ENCODE measurements around the gene PNPLA7. TPM values are rescaled to one million over a fixed set of nuclear protein-coding genes. Genes with fewer than 3 reads are reported as not detected.
"Not testable (repeated sequence)": the region's sequence is repeated elsewhere in the genome, so short reads cannot be mapped to it uniquely, and the experiment has no call there.

PNPLA7 gene
- total and polyA plus RNA-seq, 2 of the 4 experiments (the other 2 are of a cell fraction) = under 0.01 to 0.89 TPM

GRCh38 chr9:137410236-137410890, 139.8 kb downstream of the PNPLA7 start:
- H3K56ac ChIP-seq (ENCODE audit: extremely low read depth, insufficient read depth, low read length); POLR2A ChIA-PET (ENCODE audit: unreplicated experiment); H3K4me3 ChIP-seq (ENCODE audit: insufficient read depth, low read depth, low read length); H3K27me3 ChIP-seq (ENCODE audit: control insufficient read depth, insufficient read depth, low read length); H3K23ac ChIP-seq (ENCODE audit: low read depth, low read length); dilution Hi-C loops (cut with HindIII; ENCODE audit: low sequenced_read_pairs, unreplicated experiment); H3K36me3 ChIP-seq (ENCODE audit: control insufficient read depth, insufficient read depth, low read length); H3K9me3 ChIP-seq (ENCODE audit: control insufficient read depth, insufficient read depth, low read length); H3K9ac ChIP-seq (ENCODE audit: low read depth, low read length); H3K4me2 ChIP-seq (ENCODE audit: low read depth, low read length); H2BK120ac ChIP-seq (ENCODE audit: low read depth, low read length); H3K4ac ChIP-seq (ENCODE audit: low read depth, low read length); H3K18ac ChIP-seq (ENCODE audit: low read depth, low read length); in situ Hi-C loops (cut with MboI; ENCODE audit: low sequenced_read_pairs); H3K9me1 ChIP-seq (ENCODE audit: insufficient read depth, low read length); H3K14ac ChIP-seq (replicated peaks; ENCODE audit: low read depth, low read length); DNase-seq; H4K5ac ChIP-seq (ENCODE audit: low read depth, low read length); BruUV-seq (replicated peaks); H2AK9ac ChIP-seq (replicated peaks; ENCODE audit: low read depth, low read length, poor library complexity); H4K20me1 ChIP-seq (ENCODE audit: insufficient read depth, low read length); H2AFZ ChIP-seq (replicated peaks; ENCODE audit: low read length, poor library complexity); ATAC-seq (ENCODE audit: low read depth); CTCF ChIA-PET; H4K8ac ChIP-seq (ENCODE audit: low read depth in 2 of 2, low read length in 2 of 2); intact Hi-C loops (cut with micrococcal nuclease); H2BK15ac ChIP-seq (ENCODE audit: low read depth, low read length); H3K27ac ChIP-seq (ENCODE audit: insufficient read depth, low read length): not testable (repeated sequence)
- H3K4me1 ChIP-seq (ENCODE audit: control insufficient read depth, insufficient read depth, low read length) = peaks cover 29% of the 10 kb centered on the region
- peak overlapping the region; percentile 29 for H2BK5ac ChIP-seq (ENCODE audit: low read depth, low read length, poor library complexity, severe bottlenecking)
- H3K79me1 ChIP-seq (ENCODE audit: low read depth in 1 of 2, low read length in 2 of 2) = peaks cover 11 to 35% of the 10 kb centered on the region in 2 experiments
- H2AK5ac ChIP-seq (ENCODE audit: low read depth, low read length) = peak overlapping the region; percentile 68; the same call in 1 of the 2 replicates
- WGBS, 2 experiments (ENCODE audit: extremely low coverage in 2 of 2, insufficient read length in 1 of 2) = 78% methylated on average over 6 of the region's 18 CpGs; no CpG with 5 or more reads in 1 of the 2 experiments
- peak overlapping the region; percentile 41; the same call in 1 of the 2 replicates for H4K91ac ChIP-seq (ENCODE audit: insufficient read depth, low read depth, low read length)
- H2BK20ac ChIP-seq (ENCODE audit: low read depth, low read length) = 0 out of 2 replicates have a peak overlapping the region, but pooled peaks have one; percentile 60

Small RNAs within 50 kb of the gene (microRNA-seq; reads per million reads assigned to microRNA genes)
- 6.2 reads per million, percentile 12 among the genes with 10 or more reads in this experiment for gene MIR7114 (ENCODE audit: unreplicated experiment)

Other genes with a start within 250 kb of the PNPLA7 start
- not detected in 2 replicates for gene NRARP, start 248.1 kb downstream of the PNPLA7 start, total RNA-seq (2012; rRNA removed)
- gene NRARP, start 248.1 kb downstream of the PNPLA7 start, polyA plus RNA-seq (2012; rRNA removed) = 0.15 and 0.39 TPM in 2 replicates
- 1.1 and 1.7 TPM in 2 replicates for gene EXD3, start 127.2 kb downstream of the PNPLA7 start, total RNA-seq (2012; rRNA removed)
- 7.4 and 10.2 TPM in 2 replicates for gene EXD3, start 127.2 kb downstream of the PNPLA7 start, polyA plus RNA-seq (2012; rRNA removed)
- gene NOXA1, start 127.0 kb downstream of the PNPLA7 start, total RNA-seq (2012; rRNA removed) = not detected in 2 replicates
- gene NOXA1, start 127.0 kb downstream of the PNPLA7 start, polyA plus RNA-seq (2012; rRNA removed) = 0.16 and 0.17 TPM in 2 replicates
- gene ENTPD8, start 109.0 kb downstream of the PNPLA7 start, total RNA-seq (2012; rRNA removed) = not detected in 2 replicates
- 0.07 TPM in 2 replicates for gene ENTPD8, start 109.0 kb downstream of the PNPLA7 start, polyA plus RNA-seq (2012; rRNA removed)
- 7.7 and 10.0 TPM in 2 replicates for gene NSMF, start 91.1 kb downstream of the PNPLA7 start, total RNA-seq (2012; rRNA removed)
- 40.9 and 45.9 TPM in 2 replicates for gene NSMF, start 91.1 kb downstream of the PNPLA7 start, polyA plus RNA-seq (2012; rRNA removed)
- gene MRPL41, start 1.5 kb upstream of the PNPLA7 start, total RNA-seq (2012; rRNA removed) = 15.6 and 23.6 TPM in 2 replicates
- 38.9 and 58.9 TPM in 2 replicates for gene MRPL41, start 1.5 kb upstream of the PNPLA7 start, polyA plus RNA-seq (2012; rRNA removed)
- 12.2 and 12.5 TPM in 2 replicates for gene DPH7, start 28.5 kb upstream of the PNPLA7 start, total RNA-seq (2012; rRNA removed)
- 33.0 and 33.7 TPM in 2 replicates for gene DPH7, start 28.5 kb upstream of the PNPLA7 start, polyA plus RNA-seq (2012; rRNA removed)
- gene ZMYND19, start 40.1 kb upstream of the PNPLA7 start, total RNA-seq (2012; rRNA removed) = 14.3 and 16.4 TPM in 2 replicates
- gene ZMYND19, start 40.1 kb upstream of the PNPLA7 start, polyA plus RNA-seq (2012; rRNA removed) = 21.4 and 23.1 TPM in 2 replicates
- gene ARRDC1, start 55.3 kb upstream of the PNPLA7 start, total RNA-seq (2012; rRNA removed) = 7.7 and 7.8 TPM in 2 replicates
- gene ARRDC1, start 55.3 kb upstream of the PNPLA7 start, polyA plus RNA-seq (2012; rRNA removed) = 37.8 and 41.4 TPM in 2 replicates
- gene EHMT1, start 68.6 kb upstream of the PNPLA7 start, total RNA-seq (2012; rRNA removed) = 32.8 and 36.1 TPM in 2 replicates
- gene EHMT1, start 68.6 kb upstream of the PNPLA7 start, polyA plus RNA-seq (2012; rRNA removed) = 35.1 and 39.0 TPM in 2 replicates

Data from IMR-90 (cell line).